Measurements from ENCODE around the gene DPP8. TPM values are rescaled to one million over a fixed set of nuclear protein-coding genes. Genes with fewer than 3 reads are reported as not detected.
A peak's percentile ranks its signal among the peaks of the same experiment; 100 is the strongest.

DPP8 gene
- total RNA-seq, 3 donors from 2014 or later (not counting 1 experiment from before 2014, with no cell fraction given): 51.7 to 64.8 (median 62.4) TPM

- peaks cover 20% of the 10 kb centered on the region for H3K4me1 ChIP-seq (ENCODE audit: control insufficient read depth, insufficient read depth, low read length)
- Mint-ChIP-seq H3K9me3 (no peaks in the 10 kb centered on the region), H3K27ac (no peak overlapping the region), H3K36me3 (no peaks in the 10 kb centered on the region), H3K4me1 (peaks cover 22 to 26% of the 10 kb centered on the region in 2 donors), H3K4me3 (peak overlapping the region; percentile 96), H3K27me3 (ENCODE audit: low read depth in 2 of 2) (peaks cover 39% of the 10 kb centered on the region in 2 donors)
- no peak overlapping the region for H3K27ac ChIP-seq (ENCODE audit: low read length)
- intact Hi-C loops (cut with micrococcal nuclease): no loop called here
- no peak overlapping the region for H3K4me3 ChIP-seq (ENCODE audit: low read length)
- no peak for DNase-seq
- H3K36me3 ChIP-seq (ENCODE audit: control insufficient read depth, insufficient read depth, low read length): no peaks in the 10 kb centered on the region
- WGBS (ENCODE audit: insufficient coverage): 90% methylated on average over 9 of the region's 9 CpGs
- H3K9me3 ChIP-seq (ENCODE audit: control insufficient read depth, insufficient read depth, low read length): no peaks in the 10 kb centered on the region
- no peak for TF ChIP-seq CTCF (IDR thresholded peaks at IDR 0.05)
- ATAC-seq: no peak
- H3K27me3 ChIP-seq (ENCODE audit: control insufficient read depth, insufficient read depth, low read length): peaks cover 24% of the 10 kb centered on the region
These were observed 93.4 kb downstream of the DPP8 start for GRCh38 chr15:65423976-65424679.

- ATAC-seq (no peak), DNase-seq (no peak)
- Mint-ChIP-seq H3K4me3 (peak overlapping the region; percentile 96), H3K27ac (peak overlapping the region; percentile 63 to 70), H3K36me3 (no peaks in the 10 kb centered on the region), H3K27me3 (ENCODE audit: low read depth in 2 of 2) (peaks cover 43 to 46% of the 10 kb centered on the region in 2 donors), H3K4me1 (peaks cover 22 to 26% of the 10 kb centered on the region in 2 donors), H3K9me3 (no peaks in the 10 kb centered on the region)
- WGBS (ENCODE audit: insufficient coverage): 32% methylated on average over 27 of the region's 28 CpGs
- Histone ChIP-seq H3K4me1 (ENCODE audit: control insufficient read depth, insufficient read depth, low read length) (peaks cover 20% of the 10 kb centered on the region), H3K27me3 (ENCODE audit: control insufficient read depth, insufficient read depth, low read length) (peaks cover 24% of the 10 kb centered on the region), H3K9me3 (ENCODE audit: control insufficient read depth, insufficient read depth, low read length) (no peaks in the 10 kb centered on the region), H3K4me3 (ENCODE audit: low read length) (no peak overlapping the region), H3K36me3 (ENCODE audit: control insufficient read depth, insufficient read depth, low read length) (no peaks in the 10 kb centered on the region), H3K27ac (ENCODE audit: low read length) (no peak overlapping the region)
- no peak for TF ChIP-seq CTCF (IDR thresholded peaks at IDR 0.05)
- intact Hi-C loops (cut with micrococcal nuclease): no loop called here
These were observed 94.1 kb downstream of the DPP8 start for GRCh38 chr15:65423150-65423975.

DNA sequence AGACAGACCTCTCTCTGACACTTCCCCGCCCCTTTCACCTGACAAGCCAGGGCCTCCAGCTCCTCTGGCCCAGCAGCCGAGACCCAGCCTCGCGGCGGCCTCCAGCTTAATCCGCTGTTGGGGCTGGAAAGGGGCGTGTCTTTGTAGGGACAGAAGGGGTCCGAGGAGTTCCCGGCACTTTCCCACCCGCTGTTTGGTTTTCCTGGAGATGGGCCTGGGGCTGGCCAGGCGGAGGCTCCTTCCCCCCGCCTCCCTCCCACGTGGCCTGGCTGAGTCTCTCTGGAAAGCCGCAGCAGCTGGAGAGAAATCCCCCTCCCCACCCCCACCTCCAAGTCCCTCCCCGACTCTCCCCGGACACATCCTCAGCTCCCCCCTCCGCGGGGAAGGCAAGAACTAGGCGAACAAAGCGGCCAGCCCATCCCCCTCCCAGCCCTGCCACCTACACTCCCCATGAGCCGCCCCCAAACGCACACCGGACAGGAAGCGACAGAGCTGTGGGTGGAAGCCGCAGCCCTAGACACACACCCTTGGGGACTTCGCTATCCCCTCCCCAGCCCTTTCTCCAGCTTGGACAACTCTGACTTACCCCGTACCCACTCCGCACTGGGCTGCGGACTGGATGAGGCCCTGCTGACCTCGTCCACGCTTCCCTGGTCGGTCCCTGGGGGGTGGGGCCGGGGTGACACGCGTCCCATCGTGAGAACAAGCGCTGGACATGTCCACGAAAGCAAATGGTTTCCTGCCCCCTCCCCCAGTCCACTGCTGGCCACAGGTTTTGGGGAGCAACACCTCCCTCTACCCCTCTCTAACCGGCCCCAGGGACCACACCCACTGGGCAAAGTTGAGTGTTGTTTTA lies 95.9 kb downstream of the DPP8 start:
- intact Hi-C loops (cut with micrococcal nuclease): no loop called here
- H3K9me3 ChIP-seq (ENCODE audit: control insufficient read depth, insufficient read depth, low read length): no peaks in the 10 kb centered on the region
- H3K4me3 Mint-ChIP-seq: peak overlapping the region; percentile 90
- H3K4me3 ChIP-seq (ENCODE audit: low read length): peak overlapping the region; percentile 29
- TF ChIP-seq CTCF (IDR thresholded peaks at IDR 0.05): no peak
- WGBS (ENCODE audit: insufficient coverage): 2% methylated on average over 39 of the region's 39 CpGs
- no peaks in the 10 kb centered on the region for H3K9me3 Mint-ChIP-seq
- peaks cover 22 to 26% of the 10 kb centered on the region in 2 donors for H3K4me1 Mint-ChIP-seq
- H3K36me3 ChIP-seq (ENCODE audit: control insufficient read depth, insufficient read depth, low read length): no peaks in the 10 kb centered on the region
- peak in 1 of 2 donors; percentile 9 for DNase-seq
- H3K27ac Mint-ChIP-seq: peak overlapping the region; percentile 41 to 65
- H3K27me3 ChIP-seq (ENCODE audit: control insufficient read depth, insufficient read depth, low read length): peaks cover 27% of the 10 kb centered on the region
- peaks cover 43 to 55% of the 10 kb centered on the region in 2 donors for H3K27me3 Mint-ChIP-seq (ENCODE audit: low read depth in 2 of 2)
- ATAC-seq: peak; percentile 58 to 66 (median 66)
- peaks cover 20% of the 10 kb centered on the region for H3K4me1 ChIP-seq (ENCODE audit: control insufficient read depth, insufficient read depth, low read length)
- no peaks in the 10 kb centered on the region for H3K36me3 Mint-ChIP-seq
- no peak overlapping the region for H3K27ac ChIP-seq (ENCODE audit: low read length)
